GM23248 (cell line): Measurements from ENCODE around the gene MAN2B2.

ENCODE experiments used
- EZH2 ChIP-seq: fragments of 200-600 bp; sonication (generic); IDR thresholded peaks from 2 replicates; pipeline ENCODE4 v1.6.1; 2018; ENCODE audit warnings: antibody characterized with exemption, mild to moderate bottlenecking; ENCODE audit not compliant: insufficient read depth, poor library complexity, severe bottlenecking
- EZH2phosphoT487 ChIP-seq: fragments of 200-600 bp; sonication (generic); IDR thresholded peaks from 2 replicates; pipeline ENCODE4 v1.6.1; 2018; ENCODE audit warnings: antibody characterized with exemption, moderate library complexity, mild to moderate bottlenecking, low read depth; ENCODE audit not compliant: insufficient read depth

DNA sequence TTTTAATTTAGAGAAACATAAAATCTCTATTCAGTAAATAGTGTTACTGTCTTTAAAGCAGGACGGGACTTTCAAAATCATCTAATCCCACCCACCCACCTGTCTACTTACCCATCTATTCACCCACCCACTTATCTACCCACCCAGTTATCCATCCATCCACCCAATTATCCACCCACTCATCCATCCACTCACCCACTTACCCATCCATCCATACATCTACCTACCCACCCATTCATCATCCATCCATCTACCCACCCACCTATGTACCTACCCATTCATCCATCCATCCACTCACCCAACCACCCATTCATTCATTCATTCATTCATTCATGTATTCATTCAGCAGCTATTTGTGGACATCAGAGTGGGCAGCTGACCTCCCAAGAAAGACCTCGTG, 30.6 kb downstream of the MAN2B2 start:
- no peak for TF ChIP-seq EZH2
- TF ChIP-seq EZH2phosphoT487, result no peak
